GM21367 (cell line): ENCODE results near the gene AK5.

Source experiments
- ATAC-seq: cut with Tn5 transposase; IDR thresholded peaks from one replicate; pipeline ENCODE4 v1.9.1; 2021; ENCODE audit not compliant: unreplicated experiment

AK5 gene

GRCh38 chr1:77350012-77350770 lies 68.4 kb downstream of the AK5 start:
- no peak for ATAC-seq

- no peak for ATAC-seq
Measured at GRCh38 chr1:77354536-77354935, 72.7 kb downstream of the AK5 start.

- no peak for ATAC-seq
Measured at GRCh38 chr1:77355010-77355409, 73.2 kb downstream of the AK5 start.

GRCh38 chr1:77356136-77356535 lies 74.3 kb downstream of the AK5 start:
- ATAC-seq: no peak

GRCh38 chr1:77360256-77360655 lies 78.4 kb downstream of the AK5 start:
- ATAC-seq: no peak

GRCh38 chr1:77361621-77362020 lies 79.8 kb downstream of the AK5 start:
- no peak for ATAC-seq

- ATAC-seq: no peak
Measured at GRCh38 chr1:77370161-77370560, 88.3 kb downstream of the AK5 start.

GRCh38 chr1:77370583-77371306 lies 88.9 kb downstream of the AK5 start:
- no peak for ATAC-seq

GRCh38 chr1:77371396-77371795 lies 89.6 kb downstream of the AK5 start:
- ATAC-seq: no peak

- no peak for ATAC-seq
Measured at GRCh38 chr1:77373702-77374101, 91.9 kb downstream of the AK5 start.

GRCh38 chr1:77375541-77375940 lies 93.7 kb downstream of the AK5 start:
- no peak for ATAC-seq

GRCh38 chr1:77375990-77376389 lies 94.2 kb downstream of the AK5 start:
- ATAC-seq: no peak

- ATAC-seq: no peak
Measured at GRCh38 chr1:77378723-77379535, 97.1 kb downstream of the AK5 start.

GRCh38 chr1:77382366-77382765 lies 100.5 kb downstream of the AK5 start:
- ATAC-seq: no peak

GRCh38 chr1:77383236-77383635 lies 101.4 kb downstream of the AK5 start:
- no peak for ATAC-seq

GRCh38 chr1:77385551-77385950 lies 103.7 kb downstream of the AK5 start:
- no peak for ATAC-seq

GRCh38 chr1:77386276-77386675 lies 104.5 kb downstream of the AK5 start:
- ATAC-seq: no peak

- ATAC-seq: no peak
Measured at GRCh38 chr1:77387553-77387952, 105.7 kb downstream of the AK5 start.

GRCh38 chr1:77388661-77389060 lies 106.8 kb downstream of the AK5 start:
- ATAC-seq: no peak

GRCh38 chr1:77392486-77392885 lies 110.7 kb downstream of the AK5 start:
- ATAC-seq: no peak

- no peak for ATAC-seq
Measured at GRCh38 chr1:77394166-77394565, 112.3 kb downstream of the AK5 start.

- ATAC-seq: no peak
Measured at GRCh38 chr1:77395051-77395450, 113.2 kb downstream of the AK5 start.
